GM21786 (cell line): ENCODE data around the gene RAPGEF2.

ENCODE experiments used
- ATAC-seq: cut with Tn5 transposase; IDR thresholded peaks from one replicate; pipeline ENCODE4 v1.9.1; 2021; ENCODE audit not compliant: unreplicated experiment

Gene RAPGEF2

GRCh38 chr4:159386620-159387019, 283.7 kb downstream of the RAPGEF2 start:
- no peak for ATAC-seq

GRCh38 chr4:159389756-159390155, 286.9 kb downstream of the RAPGEF2 start:
- no peak for ATAC-seq

GRCh38 chr4:159390648-159391047, 287.8 kb downstream of the RAPGEF2 start:
- ATAC-seq: no peak

GRCh38 chr4:159395693-159396092, 292.8 kb downstream of the RAPGEF2 start:
- no peak for ATAC-seq

DNA sequence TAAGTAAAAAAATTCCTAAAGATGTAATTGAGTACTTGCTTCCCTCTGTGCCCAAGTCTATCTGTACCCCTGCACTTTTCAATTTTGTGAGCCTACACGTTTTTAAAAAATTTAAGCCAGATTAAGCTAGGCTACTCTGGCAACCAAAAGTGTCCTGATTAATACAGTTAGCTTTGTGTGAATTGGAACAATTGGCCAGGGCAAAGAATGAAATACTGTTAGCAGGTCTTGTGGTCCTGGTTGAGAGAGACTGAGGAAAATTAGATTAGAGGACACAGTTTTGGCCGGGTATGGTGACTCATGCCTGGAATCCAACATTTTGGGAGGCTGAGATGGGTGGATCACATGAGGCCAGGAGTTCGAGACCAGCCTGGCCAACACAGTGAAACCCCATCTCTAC, 293.3 kb downstream of the RAPGEF2 start:
- no peak for ATAC-seq

GRCh38 chr4:159398236-159398638, 295.4 kb downstream of the RAPGEF2 start:
- ATAC-seq: no peak

DNA sequence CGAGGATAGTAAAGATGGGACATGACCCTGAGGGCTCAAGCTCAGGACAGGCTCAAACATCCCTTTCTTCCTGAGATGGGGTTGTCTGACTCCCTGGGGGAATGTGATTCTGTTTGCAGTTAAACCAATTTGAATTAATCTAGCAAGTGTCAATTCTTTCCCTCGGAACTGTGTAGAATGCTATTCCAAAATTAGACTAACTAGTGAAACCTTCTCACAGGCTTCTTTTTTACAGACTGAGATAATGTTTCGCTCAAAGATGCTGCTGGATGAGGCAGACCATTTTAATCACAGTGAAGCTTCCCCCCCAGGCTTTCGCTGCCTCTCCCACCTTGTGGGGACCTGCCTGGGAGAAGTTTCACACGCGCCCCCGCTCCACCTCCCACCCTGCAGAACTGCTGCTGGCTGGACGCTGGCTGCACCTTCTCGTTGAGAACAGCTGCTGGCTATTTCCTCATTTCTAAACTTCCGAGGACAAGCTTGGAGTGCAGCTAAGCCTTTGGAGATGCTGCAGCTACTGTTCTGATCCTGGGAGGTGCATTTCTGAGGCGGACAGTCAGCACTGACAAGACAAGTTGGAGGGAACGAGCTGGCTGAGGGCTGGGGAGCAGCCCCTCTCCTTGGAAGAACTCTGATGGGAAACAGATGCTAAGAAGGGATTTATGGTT, 297.8 kb downstream of the RAPGEF2 start:
- no peak for ATAC-seq

GRCh38 chr4:159401226-159401712, 298.4 kb downstream of the RAPGEF2 start:
- ATAC-seq: no peak

DNA sequence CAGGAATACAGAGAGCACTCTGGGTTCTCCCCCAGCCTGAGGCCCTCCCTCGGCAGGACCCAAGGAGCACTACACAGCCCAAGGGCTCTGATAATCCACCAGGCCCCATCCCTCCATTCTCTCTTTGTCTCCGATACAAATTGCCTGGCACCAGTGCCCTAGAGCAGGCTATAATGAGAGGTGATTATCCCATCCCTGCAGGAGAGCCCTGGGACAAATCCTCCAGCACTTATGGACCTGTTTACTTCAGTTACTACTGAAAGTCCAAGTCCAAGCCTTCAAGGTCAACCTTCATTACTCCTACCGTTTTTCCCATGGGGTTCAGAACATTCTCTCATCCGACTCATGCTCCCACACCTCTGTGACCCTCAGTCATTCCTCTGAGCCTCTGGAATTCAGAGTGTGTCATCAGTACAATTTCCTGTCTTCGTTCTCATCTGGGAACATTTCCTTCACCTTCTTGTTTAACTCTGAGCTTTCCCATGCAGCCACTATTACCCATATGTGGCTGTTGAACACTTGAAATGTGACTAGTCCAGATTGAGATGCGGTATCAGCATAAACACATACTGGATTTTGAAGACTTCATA, 299.0 kb downstream of the RAPGEF2 start:
- ATAC-seq: no peak
